ENCODE data around the gene SLC25A42. TPM values are rescaled to one million over a fixed set of nuclear protein-coding genes. Genes with fewer than 3 reads are reported as not detected.

The SLC25A42 gene
- polyA plus RNA-seq, 2 of the 4 experiments (the other 2 are of a cell fraction), result 0.92 to 1.3 TPM

DNA sequence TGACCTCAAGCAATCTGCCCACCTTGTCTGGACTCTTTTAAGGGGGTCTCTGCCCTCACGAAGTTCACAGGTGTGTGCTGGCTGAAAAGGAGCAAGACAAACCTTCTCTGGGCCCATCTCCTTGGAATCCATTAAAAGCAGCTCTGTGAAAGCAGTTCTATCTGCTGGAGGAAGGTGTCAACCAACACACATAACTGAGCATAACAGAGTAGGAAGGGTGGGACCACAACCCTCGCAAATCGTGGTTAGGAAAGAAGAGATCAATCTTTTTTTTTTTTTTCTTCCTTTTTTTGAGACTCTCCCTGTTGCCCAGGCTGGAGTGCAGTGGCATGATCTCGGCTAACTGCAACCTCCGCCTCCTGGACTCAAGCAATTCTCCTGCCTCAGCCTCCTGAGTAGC, 31.9 kb upstream of the SLC25A42 start:
- DNase-seq (ENCODE audit: low read depth in 1 of 2, low spot score in 1 of 2) (no peak), ATAC-seq (no peak), FAIRE-seq (no peak)
- peaks cover 13% of the 10 kb centered on the region; the same call in 1 of the 3 replicates for H3K4me1 ChIP-seq
- peak overlapping the region; percentile 87; the same call in 1 of the 3 replicates for H3K4me3 ChIP-seq
- ChIA-PET POLR2A (no interaction called here), CTCF (no interaction called here)
- peak overlapping the region; percentile 99 for H3K4me2 ChIP-seq
- WGBS (ENCODE audit: missing lambda C conversion rate), result 79% methylated on average over 5 of the region's 5 CpGs
- no peaks in the 10 kb centered on the region for H3K9me3 ChIP-seq
- no peak for TF ChIP-seq FOSB (CRISPR knock-in tag; IDR thresholded peaks at IDR 0.05)
- no peak for TF ChIP-seq RFX5 (IDR thresholded peaks at IDR 0.05)
- no peak for TF ChIP-seq HDAC2 (IDR thresholded peaks at IDR 0.05)
- TF ChIP-seq POLR2AphosphoS2 (conservative IDR thresholded peaks at IDR 0.05; ENCODE audit: low read length), result no peak
- no peak for TF ChIP-seq CBX2 (IDR thresholded peaks at IDR 0.05; ENCODE audit: borderline replicate concordance, low read depth)
- TF ChIP-seq ZNF302 (CRISPR knock-in tag; IDR thresholded peaks at IDR 0.05), result no peak
- no peak for TF ChIP-seq HEYL (CRISPR knock-in tag; IDR thresholded peaks at IDR 0.05)
- no peak for TF ChIP-seq RCOR1 (IDR thresholded peaks at IDR 0.05; ENCODE audit: low read depth, low read length)
- no peak for TF ChIP-seq HOXB13 (CRISPR knock-in tag; IDR thresholded peaks at IDR 0.05; ENCODE audit: low read depth)
- no peak for TF ChIP-seq CEBPB (IDR thresholded peaks at IDR 0.05)
- TF ChIP-seq, protein P1, sequence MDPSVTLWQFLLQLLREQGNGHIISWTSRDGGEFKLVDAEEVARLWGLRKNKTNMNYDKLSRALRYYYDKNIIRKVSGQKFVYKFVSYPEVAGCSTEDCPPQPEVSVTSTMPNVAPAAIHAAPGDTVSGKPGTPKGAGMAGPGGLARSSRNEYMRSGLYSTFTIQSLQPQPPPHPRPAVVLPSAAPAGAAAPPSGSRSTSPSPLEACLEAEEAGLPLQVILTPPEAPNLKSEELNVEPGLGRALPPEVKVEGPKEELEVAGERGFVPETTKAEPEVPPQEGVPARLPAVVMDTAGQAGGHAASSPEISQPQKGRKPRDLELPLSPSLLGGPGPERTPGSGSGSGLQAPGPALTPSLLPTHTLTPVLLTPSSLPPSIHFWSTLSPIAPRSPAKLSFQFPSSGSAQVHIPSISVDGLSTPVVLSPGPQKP (IDR thresholded peaks at IDR 0.05; ENCODE audit: low read depth, low read length), result no peak
- no peak for TF ChIP-seq KDM5A (IDR thresholded peaks at IDR 0.05)
- no peak overlapping the region for H3K27ac ChIP-seq

DNA sequence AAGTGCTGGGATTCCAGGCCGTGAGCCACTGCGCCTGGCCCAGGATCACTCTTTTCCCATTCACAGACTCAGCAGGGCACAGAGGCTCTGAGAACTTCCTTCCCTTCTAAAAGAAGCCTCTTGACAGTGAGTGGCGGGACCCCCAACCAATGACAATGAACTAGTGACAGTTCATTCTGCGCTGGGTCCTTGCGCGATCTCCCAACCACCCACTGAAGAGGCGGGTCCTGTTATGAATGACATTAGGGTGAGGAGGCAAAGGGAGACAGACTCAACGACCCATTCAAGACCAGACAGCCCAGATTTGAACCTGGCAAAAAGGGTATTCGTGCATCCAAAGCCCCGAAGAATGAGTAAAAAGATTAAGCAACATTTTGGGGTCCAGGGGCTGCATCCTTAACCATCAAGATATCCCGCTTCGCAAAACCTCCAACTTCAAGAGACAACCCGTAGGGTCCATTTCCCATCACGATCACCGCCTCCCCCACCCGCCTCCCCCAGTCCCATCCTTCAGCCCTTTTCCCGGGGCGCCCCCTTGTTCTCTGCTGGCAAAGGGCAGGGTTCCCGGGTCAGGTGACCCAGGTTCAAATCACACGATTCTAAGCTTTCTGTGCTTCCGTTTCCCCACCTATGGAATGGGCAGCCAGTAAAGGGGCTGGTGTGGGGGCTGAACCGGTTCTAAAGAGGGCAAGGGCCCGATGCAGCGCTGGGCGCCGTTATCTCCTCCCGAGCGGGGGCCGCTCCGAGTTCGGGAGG, 31.2 kb upstream of the SLC25A42 start:
- FAIRE-seq, result no peak
- ChIA-PET CTCF (no interaction called here), POLR2A (no interaction called here)
- Histone ChIP-seq H3K27ac (peak overlapping the region; percentile 86 to 98), H3K9me3 (peaks cover 2% of the 10 kb centered on the region; the same call in 1 of the 3 replicates), H3K4me3 (peak overlapping the region; percentile 87), H3K4me1 (peaks cover 13% of the 10 kb centered on the region; the same call in 1 of the 3 replicates), H3K4me2 (peak overlapping the region; percentile 99)
- TF ChIP-seq KDM5A (IDR thresholded peaks at IDR 0.05) (no peak), CBX8 (IDR thresholded peaks at IDR 0.05) (no peak), ZNF302 (CRISPR knock-in tag; IDR thresholded peaks at IDR 0.05) (no peak), JUNB (IDR thresholded peaks at IDR 0.05) (no peak)
- TF ChIP-seq, protein P2, sequence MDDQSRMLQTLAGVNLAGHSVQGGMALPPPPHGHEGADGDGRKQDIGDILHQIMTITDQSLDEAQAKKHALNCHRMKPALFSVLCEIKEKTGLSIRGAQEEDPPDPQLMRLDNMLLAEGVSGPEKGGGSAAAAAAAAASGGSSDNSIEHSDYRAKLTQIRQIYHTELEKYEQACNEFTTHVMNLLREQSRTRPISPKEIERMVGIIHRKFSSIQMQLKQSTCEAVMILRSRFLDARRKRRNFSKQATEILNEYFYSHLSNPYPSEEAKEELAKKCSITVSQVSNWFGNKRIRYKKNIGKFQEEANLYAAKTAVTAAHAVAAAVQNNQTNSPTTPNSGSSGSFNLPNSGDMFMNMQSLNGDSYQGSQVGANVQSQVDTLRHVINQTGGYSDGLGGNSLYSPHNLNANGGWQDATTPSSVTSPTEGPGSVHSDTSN (IDR thresholded peaks at IDR 0.05), result peak; percentile 84
- TF ChIP-seq, protein P3, sequence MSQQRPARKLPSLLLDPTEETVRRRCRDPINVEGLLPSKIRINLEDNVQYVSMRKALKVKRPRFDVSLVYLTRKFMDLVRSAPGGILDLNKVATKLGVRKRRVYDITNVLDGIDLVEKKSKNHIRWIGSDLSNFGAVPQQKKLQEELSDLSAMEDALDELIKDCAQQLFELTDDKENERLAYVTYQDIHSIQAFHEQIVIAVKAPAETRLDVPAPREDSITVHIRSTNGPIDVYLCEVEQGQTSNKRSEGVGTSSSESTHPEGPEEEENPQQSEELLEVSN (IDR thresholded peaks at IDR 0.05; ENCODE audit: borderline replicate concordance, low read depth), result no peak
- WGBS (ENCODE audit: missing lambda C conversion rate), result 22% methylated on average over 15 of the region's 31 CpGs
- peak; percentile 20 to 77 for DNase-seq (ENCODE audit: low read depth in 1 of 2, low spot score in 1 of 2)
- ATAC-seq, result peak; percentile 19 to 60; a peak in 5 of 6 replicates

DNA sequence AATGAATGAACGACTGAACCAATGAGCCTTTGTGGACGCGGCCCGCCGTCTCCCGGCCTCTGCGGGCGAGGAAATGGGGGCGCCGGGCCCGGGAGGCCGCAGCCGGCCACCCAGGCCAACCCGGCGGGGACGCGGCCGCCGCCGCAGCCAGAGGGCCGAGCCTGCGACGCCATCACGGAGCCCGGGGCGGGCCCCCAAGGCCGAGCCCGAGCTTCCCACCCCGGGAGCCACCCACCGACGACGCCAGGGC, 30.7 kb upstream of the SLC25A42 start:
- ATAC-seq (peak; percentile 45 to 58), DNase-seq (ENCODE audit: low read depth in 1 of 2, low spot score in 1 of 2) (no peak), FAIRE-seq (no peak)
- TF ChIP-seq KDM1A (IDR thresholded peaks at IDR 0.05; ENCODE audit: low read depth), result no peak
- TF ChIP-seq, protein P4, sequence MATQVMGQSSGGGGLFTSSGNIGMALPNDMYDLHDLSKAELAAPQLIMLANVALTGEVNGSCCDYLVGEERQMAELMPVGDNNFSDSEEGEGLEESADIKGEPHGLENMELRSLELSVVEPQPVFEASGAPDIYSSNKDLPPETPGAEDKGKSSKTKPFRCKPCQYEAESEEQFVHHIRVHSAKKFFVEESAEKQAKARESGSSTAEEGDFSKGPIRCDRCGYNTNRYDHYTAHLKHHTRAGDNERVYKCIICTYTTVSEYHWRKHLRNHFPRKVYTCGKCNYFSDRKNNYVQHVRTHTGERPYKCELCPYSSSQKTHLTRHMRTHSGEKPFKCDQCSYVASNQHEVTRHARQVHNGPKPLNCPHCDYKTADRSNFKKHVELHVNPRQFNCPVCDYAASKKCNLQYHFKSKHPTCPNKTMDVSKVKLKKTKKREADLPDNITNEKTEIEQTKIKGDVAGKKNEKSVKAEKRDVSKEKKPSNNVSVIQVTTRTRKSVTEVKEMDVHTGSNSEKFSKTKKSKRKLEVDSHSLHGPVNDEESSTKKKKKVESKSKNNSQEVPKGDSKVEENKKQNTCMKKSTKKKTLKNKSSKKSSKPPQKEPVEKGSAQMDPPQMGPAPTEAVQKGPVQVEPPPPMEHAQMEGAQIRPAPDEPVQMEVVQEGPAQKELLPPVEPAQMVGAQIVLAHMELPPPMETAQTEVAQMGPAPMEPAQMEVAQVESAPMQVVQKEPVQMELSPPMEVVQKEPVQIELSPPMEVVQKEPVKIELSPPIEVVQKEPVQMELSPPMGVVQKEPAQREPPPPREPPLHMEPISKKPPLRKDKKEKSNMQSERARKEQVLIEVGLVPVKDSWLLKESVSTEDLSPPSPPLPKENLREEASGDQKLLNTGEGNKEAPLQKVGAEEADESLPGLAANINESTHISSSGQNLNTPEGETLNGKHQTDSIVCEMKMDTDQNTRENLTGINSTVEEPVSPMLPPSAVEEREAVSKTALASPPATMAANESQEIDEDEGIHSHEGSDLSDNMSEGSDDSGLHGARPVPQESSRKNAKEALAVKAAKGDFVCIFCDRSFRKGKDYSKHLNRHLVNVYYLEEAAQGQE (IDR thresholded peaks at IDR 0.05), result no peak
- TF ChIP-seq, protein P5, sequence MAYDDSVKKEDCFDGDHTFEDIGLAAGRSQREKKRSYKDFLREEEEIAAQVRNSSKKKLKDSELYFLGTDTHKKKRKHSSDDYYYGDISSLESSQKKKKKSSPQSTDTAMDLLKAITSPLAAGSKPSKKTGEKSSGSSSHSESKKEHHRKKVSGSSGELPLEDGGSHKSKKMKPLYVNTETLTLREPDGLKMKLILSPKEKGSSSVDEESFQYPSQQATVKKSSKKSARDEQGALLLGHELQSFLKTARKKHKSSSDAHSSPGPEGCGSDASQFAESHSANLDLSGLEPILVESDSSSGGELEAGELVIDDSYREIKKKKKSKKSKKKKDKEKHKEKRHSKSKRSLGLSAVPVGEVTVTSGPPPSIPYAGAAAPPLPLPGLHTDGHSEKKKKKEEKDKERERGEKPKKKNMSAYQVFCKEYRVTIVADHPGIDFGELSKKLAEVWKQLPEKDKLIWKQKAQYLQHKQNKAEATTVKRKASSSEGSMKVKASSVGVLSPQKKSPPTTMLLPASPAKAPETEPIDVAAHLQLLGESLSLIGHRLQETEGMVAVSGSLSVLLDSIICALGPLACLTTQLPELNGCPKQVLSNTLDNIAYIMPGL (CRISPR knock-in tag; IDR thresholded peaks at IDR 0.05; ENCODE audit: borderline replicate concordance), result no peak
- TF ChIP-seq, protein P6, sequence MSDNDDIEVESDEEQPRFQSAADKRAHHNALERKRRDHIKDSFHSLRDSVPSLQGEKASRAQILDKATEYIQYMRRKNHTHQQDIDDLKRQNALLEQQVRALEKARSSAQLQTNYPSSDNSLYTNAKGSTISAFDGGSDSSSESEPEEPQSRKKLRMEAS (IDR thresholded peaks at IDR 0.05), result no peak
- Histone ChIP-seq H3K4me2 (peak overlapping the region; percentile 99), H3K9me3 (peaks cover 7% of the 10 kb centered on the region; the same call in 2 of the 3 replicates), H3K27ac (peak overlapping the region; percentile 86 to 98), H3K4me1 (peaks cover 13% of the 10 kb centered on the region; the same call in 1 of the 3 replicates), H3K4me3 (peak overlapping the region; percentile 87)
- POLR2A ChIA-PET, result no interaction called here
- CTCF ChIA-PET, result no interaction called here
- WGBS (ENCODE audit: missing lambda C conversion rate), result no CpG with 5 or more reads among the region's 32 CpGs
